HepG2 (cell line): ENCODE data around the gene ARL14EPL. TPM values are rescaled to one million over a fixed set of nuclear protein-coding genes. Genes with fewer than 3 reads are reported as not detected.

Experiments used
- AHR ChIP-seq: IDR thresholded peaks from 2 replicates; pipeline ENCODE4 v1.6.1; 2018; ENCODE audit warnings: missing genetic modification reagents, missing compliant biosample characterization
- CHCHD3 ChIP-seq: sonication (generic); formaldehyde crosslinking; IDR thresholded peaks from 2 replicates; pipeline ENCODE4 v1.8.0; 2022; ENCODE audit warnings: mild to moderate bottlenecking, missing genetic modification reagents, moderate library complexity
- CREBL2 ChIP-seq: sonication (generic); formaldehyde crosslinking; IDR thresholded peaks from 2 replicates; pipeline ENCODE4 v1.8.1; 2023; ENCODE audit warnings: missing genetic modification reagents, mild to moderate bottlenecking, borderline replicate concordance
- FOXA1 ChIP-seq, 2 experiments: fragments of 450-650 bp in 1 of 2; sonication (generic) in 1 of 2; formaldehyde crosslinking in 1 of 2; IDR thresholded peaks; 2 replicates each; pipeline versions ENCODE4 v1.4.0 to v1.6.1; 2016 to 2020; ENCODE audit warnings: missing genetic modification reagents in 1 of 2
- HNF4A ChIP-seq: sonication (generic); formaldehyde crosslinking; IDR thresholded peaks from 2 replicates; pipeline ENCODE4 v1.4.0; 2020; ENCODE audit warnings: missing genetic modification reagents
- KDM1A ChIP-seq: IDR thresholded peaks from 2 replicates; pipeline ENCODE4 v1.6.1; 2016; ENCODE audit warnings: missing compliant biosample characterization
- MED1 ChIP-seq: sonication (generic); formaldehyde crosslinking; IDR thresholded peaks from 2 replicates; pipeline ENCODE4 v1.4.0; 2020; ENCODE audit warnings: missing genetic modification reagents
- NFYB ChIP-seq: sonication (generic); formaldehyde crosslinking; IDR thresholded peaks from 2 replicates; pipeline ENCODE4 v1.4.0; 2020; ENCODE audit warnings: missing genetic modification reagents
- POLR2G ChIP-seq: fragments of 200-400 bp; formaldehyde crosslinking; IDR thresholded peaks from 2 replicates; pipeline ENCODE4 v1.6.1; 2018; ENCODE audit warnings: mild to moderate bottlenecking, low read depth, low read length, moderate library complexity
- REPIN1 ChIP-seq: sonication (generic); formaldehyde crosslinking; IDR thresholded peaks from 2 replicates; pipeline ENCODE4 v1.8.0; 2022; ENCODE audit warnings: missing genetic modification reagents, low read depth, mild to moderate bottlenecking, borderline replicate concordance
- SALL2 ChIP-seq: sonication (generic); formaldehyde crosslinking; IDR thresholded peaks from 2 replicates; pipeline ENCODE4 v1.8.1; 2023; ENCODE audit warnings: mild to moderate bottlenecking, missing genetic modification reagents, inconsistent platforms
- SNAPC2 ChIP-seq: sonication (generic); formaldehyde crosslinking; IDR thresholded peaks from 2 replicates; pipeline ENCODE4 v1.8.1; 2022; ENCODE audit warnings: mild to moderate bottlenecking, missing genetic modification reagents
- SOX6 ChIP-seq, 2 experiments: fragments of 450-650 bp in 1 of 2; sonication (generic) in 1 of 2; formaldehyde crosslinking in 1 of 2; IDR thresholded peaks; 2 replicates each; pipeline versions ENCODE4 v1.4.0 to v1.6.1; 2017 to 2020; ENCODE audit warnings: antibody characterized with exemption in 1 of 2, mild to moderate bottlenecking in 1 of 2, missing genetic modification reagents in 1 of 2
- STAT6 ChIP-seq: sonication (generic); formaldehyde crosslinking; IDR thresholded peaks from 2 replicates; pipeline ENCODE4 v1.4.0; 2020; ENCODE audit warnings: missing genetic modification reagents, mild to moderate bottlenecking, borderline replicate concordance
- ZMYM3 ChIP-seq: sonication (generic); formaldehyde crosslinking; IDR thresholded peaks from 2 replicates; pipeline ENCODE4 v1.5.1; 2020; ENCODE audit warnings: mild to moderate bottlenecking, missing genetic modification reagents
- ZNF30 ChIP-seq: sonication (generic); formaldehyde crosslinking; IDR thresholded peaks from 2 replicates; pipeline ENCODE4 v1.5.0; 2020; ENCODE audit warnings: mild to moderate bottlenecking, missing genetic modification reagents
- ZNF350 ChIP-seq: sonication (generic); formaldehyde crosslinking; IDR thresholded peaks from 2 replicates; pipeline ENCODE4 v1.4.0; 2020; ENCODE audit warnings: mild to moderate bottlenecking, low read depth, missing genetic modification reagents, borderline replicate concordance
- ZNF432 ChIP-seq: sonication (generic); formaldehyde crosslinking; IDR thresholded peaks from 2 replicates; pipeline ENCODE4 v1.5.0; 2020; ENCODE audit warnings: missing genetic modification reagents, mild to moderate bottlenecking, borderline replicate concordance
- ZNF761 ChIP-seq: sonication (generic); formaldehyde crosslinking; conservative IDR thresholded peaks from 2 replicates; pipeline ENCODE4 v1.4.0; 2020; ENCODE audit warnings: mild to moderate bottlenecking, missing genetic modification reagents
- polyA plus RNA-seq, 8 experiments: library from polyadenylated mRNA; depleted of rRNA in 3 of 8; stranded (reverse) in 7 of 8; unstranded in 1 of 8; fragments of >200 nt; fragmentation: Illumina TruSeq in 4 of 8; extraction: Trizol in 4 of 8; gene quantifications; 2 replicates each; pipeline versions ENCODE4 v1.2.1 to v1.2.3, GENCODE V29; 2011 to 2016; ENCODE audit warnings: low read depth in 4 of 8, missing spikeins in 1 of 8, mixed read lengths in 1 of 8; ENCODE audit not compliant: insufficient read depth in 1 of 8
- total RNA-seq, 5 experiments: library from RNA; depleted of rRNA; stranded (reverse); fragments of >200 nt; fragmentation: Illumina TruSeq; extraction: Trizol; gene quantifications; 2 replicates each; pipeline ENCODE4 v1.2.3, GENCODE V29; 2016; ENCODE audit warnings: low read depth in 1 of 5
- TF ChIP-seq, protein P1 (sequence below): sonication (generic); formaldehyde crosslinking; IDR thresholded peaks from 2 replicates; pipeline ENCODE4 v1.4.0; 2020; ENCODE audit warnings: missing genetic modification reagents
- TF ChIP-seq, protein P2 (sequence below): sonication (generic); formaldehyde crosslinking; IDR thresholded peaks from 2 replicates; pipeline ENCODE4 v1.5.1; 2020; ENCODE audit warnings: missing genetic modification reagents, mild to moderate bottlenecking, borderline replicate concordance

ARL14EPL gene
- total and polyA plus RNA-seq, 2 of the 13 experiments (the other 11 are each of a cell fraction or from before 2014, with no cell fraction given): not detected

DNA sequence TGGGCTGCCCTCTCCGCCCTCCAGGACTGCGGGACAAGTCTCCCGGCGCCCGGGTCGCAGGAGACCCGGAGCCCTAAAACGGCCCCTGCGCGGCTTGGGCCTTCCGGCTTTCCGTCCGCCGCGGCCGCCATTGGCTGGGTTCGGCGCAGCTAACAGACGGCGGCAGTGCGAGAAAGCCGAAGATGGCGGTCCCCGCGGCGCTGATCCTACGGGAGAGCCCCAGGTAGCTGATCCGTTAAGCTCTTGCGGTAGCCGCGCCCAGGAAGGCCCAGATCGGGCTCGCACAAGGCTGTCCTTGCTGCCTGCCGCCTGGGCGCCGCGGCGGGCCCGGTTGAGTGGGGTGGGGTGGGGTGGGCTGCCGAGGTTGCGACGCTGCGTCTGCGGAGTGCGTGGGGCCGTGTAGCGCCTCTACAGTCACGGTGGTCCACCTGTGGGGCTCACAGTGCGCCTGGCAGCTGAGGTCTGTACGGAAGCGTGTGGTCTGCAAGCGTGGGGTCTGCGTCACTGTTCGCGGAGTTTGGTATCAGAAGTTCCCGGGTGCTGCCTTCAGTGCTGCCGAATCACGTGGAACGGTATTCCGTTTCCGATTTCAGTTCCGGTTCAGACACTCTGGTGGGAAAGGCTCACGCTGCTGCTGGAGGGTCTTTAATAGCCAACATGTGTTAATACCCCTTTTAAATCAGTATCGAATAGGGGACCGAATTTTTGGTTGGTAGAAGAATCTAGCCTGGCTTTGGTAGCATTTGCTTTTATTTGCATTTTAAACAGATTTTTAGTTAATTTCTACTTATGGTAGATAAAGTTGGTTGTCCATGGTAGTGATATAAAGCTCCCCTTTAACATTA, 52.8 kb downstream of the ARL14EPL start, which contains the start of gene COMMD10 (continued):
- TF ChIP-seq STAT6 (CRISPR knock-in tag) (peak; percentile 84; the same call in 1 of the 2 replicates), HNF4A (CRISPR knock-in tag) (no peak; the same call in 1 of the 2 replicates), KDM1A (no peak), ZNF761 (CRISPR knock-in tag) (peak; percentile 75; the same call in 1 of the 2 replicates), CHCHD3 (CRISPR knock-in tag) (no peak), MED1 (CRISPR knock-in tag) (peak; percentile 51; the same call in 1 of the 2 replicates), POLR2G (peak; percentile 84), CREBL2 (CRISPR knock-in tag) (peak; percentile 36; the same call in 1 of the 2 replicates), AHR (CRISPR knock-in tag) (0 out of 2 replicates have a peak, but pooled peaks have one; percentile 51), ZNF432 (CRISPR knock-in tag) (0 out of 2 replicates have a peak, but pooled peaks have one; percentile 56), FOXA1 (IDR thresholded peaks at IDR 0.05) (no peak), FOXA1 (CRISPR knock-in tag; IDR thresholded peaks at IDR 0.05) (0 out of 2 replicates have a peak, but pooled peaks have one; percentile 10), ZNF350 (CRISPR knock-in tag) (peak; percentile 89), REPIN1 (no peak), NFYB (CRISPR knock-in tag) (peak; percentile 74), SNAPC2 (no peak), ZMYM3 (CRISPR knock-in tag) (peak; percentile 52; the same call in 1 of the 2 replicates), SALL2 (CRISPR knock-in tag) (peak; percentile 50; the same call in 1 of the 2 replicates), ZNF30 (CRISPR knock-in tag) (no peak), SOX6 (IDR thresholded peaks at IDR 0.05) (no peak), SOX6 (CRISPR knock-in tag; IDR thresholded peaks at IDR 0.05) (peak; percentile 29; the same call in 1 of the 2 replicates)
- TF ChIP-seq, protein P1, sequence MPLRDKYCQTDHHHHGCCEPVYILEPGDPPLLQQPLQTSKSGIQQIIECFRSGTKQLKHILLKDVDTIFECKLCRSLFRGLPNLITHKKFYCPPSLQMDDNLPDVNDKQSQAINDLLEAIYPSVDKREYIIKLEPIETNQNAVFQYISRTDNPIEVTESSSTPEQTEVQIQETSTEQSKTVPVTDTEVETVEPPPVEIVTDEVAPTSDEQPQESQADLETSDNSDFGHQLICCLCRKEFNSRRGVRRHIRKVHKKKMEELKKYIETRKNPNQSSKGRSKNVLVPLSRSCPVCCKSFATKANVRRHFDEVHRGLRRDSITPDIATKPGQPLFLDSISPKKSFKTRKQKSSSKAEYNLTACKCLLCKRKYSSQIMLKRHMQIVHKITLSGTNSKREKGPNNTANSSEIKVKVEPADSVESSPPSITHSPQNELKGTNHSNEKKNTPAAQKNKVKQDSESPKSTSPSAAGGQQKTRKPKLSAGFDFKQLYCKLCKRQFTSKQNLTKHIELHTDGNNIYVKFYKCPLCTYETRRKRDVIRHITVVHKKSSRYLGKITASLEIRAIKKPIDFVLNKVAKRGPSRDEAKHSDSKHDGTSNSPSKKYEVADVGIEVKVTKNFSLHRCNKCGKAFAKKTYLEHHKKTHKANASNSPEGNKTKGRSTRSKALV (CRISPR knock-in tag): no peak
- TF ChIP-seq, protein P2, sequence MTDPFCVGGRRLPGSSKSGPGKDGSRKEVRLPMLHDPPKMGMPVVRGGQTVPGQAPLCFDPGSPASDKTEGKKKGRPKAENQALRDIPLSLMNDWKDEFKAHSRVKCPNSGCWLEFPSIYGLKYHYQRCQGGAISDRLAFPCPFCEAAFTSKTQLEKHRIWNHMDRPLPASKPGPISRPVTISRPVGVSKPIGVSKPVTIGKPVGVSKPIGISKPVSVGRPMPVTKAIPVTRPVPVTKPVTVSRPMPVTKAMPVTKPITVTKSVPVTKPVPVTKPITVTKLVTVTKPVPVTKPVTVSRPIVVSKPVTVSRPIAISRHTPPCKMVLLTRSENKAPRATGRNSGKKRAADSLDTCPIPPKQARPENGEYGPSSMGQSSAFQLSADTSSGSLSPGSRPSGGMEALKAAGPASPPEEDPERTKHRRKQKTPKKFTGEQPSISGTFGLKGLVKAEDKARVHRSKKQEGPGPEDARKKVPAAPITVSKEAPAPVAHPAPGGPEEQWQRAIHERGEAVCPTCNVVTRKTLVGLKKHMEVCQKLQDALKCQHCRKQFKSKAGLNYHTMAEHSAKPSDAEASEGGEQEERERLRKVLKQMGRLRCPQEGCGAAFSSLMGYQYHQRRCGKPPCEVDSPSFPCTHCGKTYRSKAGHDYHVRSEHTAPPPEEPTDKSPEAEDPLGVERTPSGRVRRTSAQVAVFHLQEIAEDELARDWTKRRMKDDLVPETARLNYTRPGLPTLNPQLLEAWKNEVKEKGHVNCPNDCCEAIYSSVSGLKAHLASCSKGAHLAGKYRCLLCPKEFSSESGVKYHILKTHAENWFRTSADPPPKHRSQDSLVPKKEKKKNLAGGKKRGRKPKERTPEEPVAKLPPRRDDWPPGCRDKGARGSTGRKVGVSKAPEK (CRISPR knock-in tag): peak; percentile 49; the same call in 1 of the 2 replicates
